ENCODE measurements around the gene TCN1. TPM values are rescaled to one million over a fixed set of nuclear protein-coding genes. Genes with fewer than 3 reads are reported as not detected.

Gene TCN1
- total and polyA plus RNA-seq, 2 of the 8 experiments (the other 6 are each of a cell fraction or from before 2014, with no cell fraction given), result not detected

GRCh38 chr11:59901306-59901705 lies 35.0 kb upstream of the TCN1 start:
- H3K4ac ChIP-seq (replicated peaks; ENCODE audit: insufficient read length, low read depth, low read length), result no peak overlapping the region
- no peak overlapping the region for H2BK12ac ChIP-seq (ENCODE audit: low read depth, low read length)
- no peak overlapping the region for H4K8ac ChIP-seq (ENCODE audit: extremely low read depth, insufficient read depth, low read length)
- H2BK20ac ChIP-seq (ENCODE audit: low read length), result no peak overlapping the region
- no peak overlapping the region for H3K23ac ChIP-seq (ENCODE audit: insufficient read length)
- H3K79me1 ChIP-seq (ENCODE audit: low read depth, low read length), result no peaks in the 10 kb centered on the region
- FAIRE-seq (no peak), DNase-seq (ENCODE audit: low read depth in 1 of 2, low spot score in 2 of 2) (no peak)
- no peak overlapping the region for H4K91ac ChIP-seq (replicated peaks; ENCODE audit: insufficient read length, low read length)
- H3K14ac ChIP-seq (ENCODE audit: insufficient read length), result no peak overlapping the region
- H3K56ac ChIP-seq (replicated peaks; ENCODE audit: insufficient read length, low read depth, low read length), result no peak overlapping the region
- H3K36me3 ChIP-seq (ENCODE audit: control insufficient read depth in 2 of 4, insufficient read depth in 4 of 4, low read length in 3 of 4), result no peaks in the 10 kb centered on the region
- no peak overlapping the region for H3K4me2 ChIP-seq (ENCODE audit: insufficient read depth in 1 of 2, low read depth in 2 of 2, low read length in 2 of 2)
- no peak overlapping the region for H2AK5ac ChIP-seq (ENCODE audit: low read depth, low read length)
- ChIA-PET CTCF (ENCODE audit: partially characterized antibody) (interaction anchor here (1.3 to 2.2 kb wide), 2 partner anchors 17 to 28 kb away, joined by 3 to 9 read pairs; no protein-coding TSS in a partner anchor), POLR2A (ENCODE audit: partially characterized antibody) (no interaction called here)
- no peaks in the 10 kb centered on the region for H3K27me3 ChIP-seq (replicated peaks in 1 of 4; ENCODE audit: control insufficient read depth in 3 of 4, extremely low read depth in 1 of 4, insufficient read depth in 3 of 4, low read length in 3 of 4)
- no peak overlapping the region for H2BK120ac ChIP-seq (replicated peaks; ENCODE audit: low read depth, low read length)
- no peak overlapping the region for H4K5ac ChIP-seq (ENCODE audit: insufficient read length, low read depth, low read length)
- no peak overlapping the region for H2BK15ac ChIP-seq (ENCODE audit: low read length)
- no peaks in the 10 kb centered on the region for H3K79me2 ChIP-seq (ENCODE audit: control insufficient read depth in 1 of 2, insufficient read depth in 2 of 2, low read length in 2 of 2)
- H4K20me1 ChIP-seq (replicated peaks in 1 of 2; ENCODE audit: control insufficient read depth in 1 of 2, insufficient read depth in 2 of 2, low read length in 2 of 2), result no peaks in the 10 kb centered on the region
- no peaks in the 10 kb centered on the region for H3K4me1 ChIP-seq (replicated peaks in 1 of 4; ENCODE audit: control insufficient read depth in 3 of 4, insufficient read depth in 4 of 4, low read length in 3 of 4)
- no peak overlapping the region for H2AFZ ChIP-seq (ENCODE audit: low read length)
- no peaks in the 10 kb centered on the region for H3K9me3 ChIP-seq (ENCODE audit: insufficient read depth in 2 of 2, low read depth in 1 of 2, low read length in 1 of 2)
- H2BK5ac ChIP-seq (ENCODE audit: low read depth, low read length), result no peak overlapping the region
- no peak overlapping the region for H3K18ac ChIP-seq (ENCODE audit: extremely low read depth, low read length)
- H3K9ac ChIP-seq (replicated peaks in 1 of 4; ENCODE audit: extremely low read depth in 1 of 4, low read depth in 3 of 4, low read length in 3 of 4), result no peak overlapping the region
- no peak overlapping the region for H3K27ac ChIP-seq (ENCODE audit: low read depth, low read length)
- H3K23me2 ChIP-seq (ENCODE audit: low read depth, low read length), result no peaks in the 10 kb centered on the region
- H3K4me3 ChIP-seq (ENCODE audit: extremely low read depth in 1 of 4, insufficient read depth in 2 of 4, low read depth in 3 of 4, low read length in 4 of 4), result no peak overlapping the region
- WGBS, 2 experiments (ENCODE audit: extremely low coverage in 1 of 2, insufficient coverage in 1 of 2, insufficient read length in 1 of 2, insufficient replicate concordance in 2 of 2, low coverage in 1 of 2, low lambda C conversion rate in 2 of 2, missing lambda C conversion rate in 1 of 2), result 90% methylated on average over 1 of the region's 1 CpG; no CpG with 5 or more reads in 1 of the 2 experiments
- TF ChIP-seq YY1 (IDR thresholded peaks at IDR 0.05; ENCODE audit: low read depth, low read length) (no peak), EZH2 (IDR thresholded peaks at IDR 0.05; ENCODE audit: low read depth, low read length, severe bottlenecking) (no peak), BRCA1 (IDR thresholded peaks at IDR 0.05; ENCODE audit: low read depth, low read length) (no peak), USF2 (IDR thresholded peaks at IDR 0.05; ENCODE audit: low read length) (no peak), SP4 (IDR thresholded peaks at IDR 0.05; ENCODE audit: low read length) (no peak), ASH2L (IDR thresholded peaks at IDR 0.05; ENCODE audit: low read length) (no peak), CREB1 (IDR thresholded peaks at IDR 0.05) (no peak), JUND (IDR thresholded peaks at IDR 0.05; ENCODE audit: low read length) (no peak), CBX8 (IDR thresholded peaks at IDR 0.05; ENCODE audit: borderline replicate concordance, low read depth, low read length) (no peak), MAX (IDR thresholded peaks at IDR 0.05) (no peak), CHD2 (IDR thresholded peaks at IDR 0.05; ENCODE audit: low read length) (no peak), PHF8 (conservative IDR thresholded peaks at IDR 0.05; ENCODE audit: low read depth, low read length) (no peak), CHD1 (IDR thresholded peaks at IDR 0.05; ENCODE audit: low read depth, low read length) (no peak), FOSL1 (IDR thresholded peaks at IDR 0.05; ENCODE audit: insufficient read depth, low read depth, low read length) (no peak), POU5F1 (IDR thresholded peaks at IDR 0.05; ENCODE audit: low read depth, low read length) (no peak)

All from H1 (cell line).